COLO829 (cell line): Measurements from ENCODE around the gene COPG2.
A peak's percentile ranks its signal among the peaks of the same experiment; 100 is the strongest.

ENCODE experiments used
- DNase-seq: peaks from one replicate; pipeline ENCODE4 v3.0.0; 2012; ENCODE audit warnings: low spot score

COPG2 gene

GRCh38 chr7:130493275-130493873 lies 175.2 kb downstream of the COPG2 start:
- DNase-seq: no peak

GRCh38 chr7:130492523-130493274 lies 175.8 kb downstream of the COPG2 start:
- DNase-seq: no peak

GRCh38 chr7:130491841-130492522 lies 176.6 kb downstream of the COPG2 start, which contains the start of gene MEST:
Gene MEST (plus strand): TSS chr7:130492085. CDS start chr7:130492314, 229 bp downstream.
- no peak for DNase-seq

GRCh38 chr7:130490888-130491804 lies 177.4 kb downstream of the COPG2 start:
- no peak for DNase-seq

- DNase-seq: no peak
Observed at GRCh38 chr7:130490311-130490791, 178.2 kb downstream of the COPG2 start.

- no peak for DNase-seq
Observed at GRCh38 chr7:130489140-130489983, 179.2 kb downstream of the COPG2 start.

- DNase-seq: no peak
Observed at GRCh38 chr7:130488392-130489139, 180.0 kb downstream of the COPG2 start.

GRCh38 chr7:130486954-130487436 lies 181.6 kb downstream of the COPG2 start:
- DNase-seq: no peak

- peak; percentile 37 for DNase-seq
Observed at GRCh38 chr7:130486114-130486953, 182.2 kb downstream of the COPG2 start.

- DNase-seq: no peak
Observed at GRCh38 chr7:130485734-130486113, 182.8 kb downstream of the COPG2 start.

- no peak for DNase-seq
Observed at GRCh38 chr7:130483031-130483430, 185.5 kb downstream of the COPG2 start.

GRCh38 chr7:130481898-130482297 lies 186.7 kb downstream of the COPG2 start:
- DNase-seq: no peak

- DNase-seq: no peak
Observed at GRCh38 chr7:130479716-130480400, 188.7 kb downstream of the COPG2 start.

- DNase-seq: no peak
Observed at GRCh38 chr7:130478991-130479390, 189.6 kb downstream of the COPG2 start.

- no peak for DNase-seq
Observed at GRCh38 chr7:130476297-130477150, 192.0 kb downstream of the COPG2 start.

GRCh38 chr7:130475776-130476175 lies 192.8 kb downstream of the COPG2 start:
- DNase-seq: no peak

- DNase-seq: no peak
Observed at GRCh38 chr7:130473876-130474275, 194.7 kb downstream of the COPG2 start.

- DNase-seq: no peak
Observed at GRCh38 chr7:130473289-130473688, 195.3 kb downstream of the COPG2 start.
